ENCODE results near the gene BCL2A1. TPM values are rescaled to one million over a fixed set of nuclear protein-coding genes. Genes with fewer than 3 reads are reported as not detected.
"Not testable (repeated sequence)": the region's sequence is repeated elsewhere in the genome, so short reads cannot be mapped to it uniquely, and the experiment has no call there.

BCL2A1 gene
- total RNA-seq, 1 donor from 2014 or later, result 0.26 TPM

DNA sequence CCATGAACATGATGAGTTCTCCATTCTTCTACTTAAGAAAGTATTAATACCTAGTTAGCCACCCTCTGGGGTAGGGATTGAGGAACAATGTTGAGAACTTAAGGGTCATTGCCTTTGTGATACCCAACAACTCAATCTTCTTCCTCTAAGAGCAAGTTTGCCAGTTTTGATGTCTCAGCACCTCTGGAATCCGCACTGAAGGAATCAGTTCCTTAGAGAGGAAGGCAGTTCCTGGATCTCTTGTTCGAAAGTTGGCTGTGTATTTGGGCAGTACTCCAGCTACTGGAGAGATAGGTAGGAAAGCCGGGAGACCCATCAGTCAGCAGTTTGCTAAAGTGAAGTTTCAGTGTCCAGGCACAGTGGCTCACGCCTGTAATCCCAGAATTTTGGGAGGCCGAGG is 38.5 kb downstream of the BCL2A1 start:
- TF ChIP-seq, protein P1, sequence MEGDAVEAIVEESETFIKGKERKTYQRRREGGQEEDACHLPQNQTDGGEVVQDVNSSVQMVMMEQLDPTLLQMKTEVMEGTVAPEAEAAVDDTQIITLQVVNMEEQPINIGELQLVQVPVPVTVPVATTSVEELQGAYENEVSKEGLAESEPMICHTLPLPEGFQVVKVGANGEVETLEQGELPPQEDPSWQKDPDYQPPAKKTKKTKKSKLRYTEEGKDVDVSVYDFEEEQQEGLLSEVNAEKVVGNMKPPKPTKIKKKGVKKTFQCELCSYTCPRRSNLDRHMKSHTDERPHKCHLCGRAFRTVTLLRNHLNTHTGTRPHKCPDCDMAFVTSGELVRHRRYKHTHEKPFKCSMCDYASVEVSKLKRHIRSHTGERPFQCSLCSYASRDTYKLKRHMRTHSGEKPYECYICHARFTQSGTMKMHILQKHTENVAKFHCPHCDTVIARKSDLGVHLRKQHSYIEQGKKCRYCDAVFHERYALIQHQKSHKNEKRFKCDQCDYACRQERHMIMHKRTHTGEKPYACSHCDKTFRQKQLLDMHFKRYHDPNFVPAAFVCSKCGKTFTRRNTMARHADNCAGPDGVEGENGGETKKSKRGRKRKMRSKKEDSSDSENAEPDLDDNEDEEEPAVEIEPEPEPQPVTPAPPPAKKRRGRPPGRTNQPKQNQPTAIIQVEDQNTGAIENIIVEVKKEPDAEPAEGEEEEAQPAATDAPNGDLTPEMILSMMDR (IDR thresholded peaks at IDR 0.05; ENCODE audit: insufficient read depth, low read length, severe bottlenecking), result no peak
- Histone ChIP-seq H3K4me3 (ENCODE audit: low read depth, low read length) (no peak overlapping the region), H3K27me3 (ENCODE audit: control insufficient read depth, insufficient read depth, low read length) (no peaks in the 10 kb centered on the region), H3K36me3 (ENCODE audit: control insufficient read depth, insufficient read depth, low read length) (no peaks in the 10 kb centered on the region)
- no peak for FAIRE-seq
- DNase-seq (ENCODE audit: low read depth), result no peak

DNA sequence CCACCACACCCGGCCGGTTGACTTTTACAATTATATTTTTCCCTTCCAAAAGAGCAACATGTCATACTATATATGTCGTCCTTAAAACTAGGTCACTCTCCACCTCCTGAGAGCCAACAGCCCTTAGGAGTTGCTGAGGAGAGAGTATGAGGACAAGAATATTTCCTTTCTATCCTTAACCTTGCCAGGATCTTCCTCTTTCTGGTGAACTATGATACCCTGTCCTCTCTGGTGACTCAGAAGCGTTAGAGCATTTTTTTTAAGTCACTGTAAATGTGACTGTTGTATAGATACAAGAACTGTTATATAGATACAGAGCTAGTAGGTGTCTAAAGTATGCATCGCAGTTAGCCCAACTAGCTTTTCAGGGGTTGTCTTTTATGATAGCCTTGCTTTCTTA is 40.5 kb downstream of the BCL2A1 start:
- H3K27me3 ChIP-seq (ENCODE audit: control insufficient read depth, insufficient read depth, low read length), result no peaks in the 10 kb centered on the region
- DNase-seq (ENCODE audit: low read depth) (no peak), FAIRE-seq (no peak)
- TF ChIP-seq, protein P1 (IDR thresholded peaks at IDR 0.05; ENCODE audit: insufficient read depth, low read length, severe bottlenecking), result no peak
- H3K4me3 ChIP-seq (ENCODE audit: low read depth, low read length), result no peak overlapping the region
- H3K36me3 ChIP-seq (ENCODE audit: control insufficient read depth, insufficient read depth, low read length), result no peaks in the 10 kb centered on the region

DNA sequence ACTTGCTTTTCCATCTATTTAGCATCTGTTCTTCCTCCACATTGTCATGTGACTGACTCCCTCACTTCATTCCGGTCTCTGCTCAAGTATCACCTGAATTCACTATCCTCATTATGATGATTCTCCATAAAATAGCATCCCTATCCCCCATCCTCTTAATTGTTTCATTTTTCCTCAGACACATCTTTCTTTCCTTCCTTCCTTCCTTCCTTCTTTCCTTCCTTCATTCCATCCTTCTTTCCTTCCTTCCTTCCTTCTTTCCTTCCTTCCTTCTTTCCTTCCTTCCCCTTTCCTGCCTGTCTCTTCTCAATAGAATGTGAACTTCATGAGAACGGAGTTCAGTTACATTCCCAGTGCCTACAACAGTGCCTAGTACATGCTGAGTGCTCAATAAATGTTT is 41.6 kb downstream of the BCL2A1 start:
- TF ChIP-seq, protein P1 (IDR thresholded peaks at IDR 0.05; ENCODE audit: insufficient read depth, low read length, severe bottlenecking), result no peak
- FAIRE-seq (no peak), DNase-seq (ENCODE audit: low read depth) (no peak)
- Histone ChIP-seq H3K36me3 (ENCODE audit: control insufficient read depth, insufficient read depth, low read length) (no peaks in the 10 kb centered on the region), H3K27me3 (ENCODE audit: control insufficient read depth, insufficient read depth, low read length) (no peaks in the 10 kb centered on the region), H3K4me3 (ENCODE audit: low read depth, low read length) (no peak overlapping the region)

DNA sequence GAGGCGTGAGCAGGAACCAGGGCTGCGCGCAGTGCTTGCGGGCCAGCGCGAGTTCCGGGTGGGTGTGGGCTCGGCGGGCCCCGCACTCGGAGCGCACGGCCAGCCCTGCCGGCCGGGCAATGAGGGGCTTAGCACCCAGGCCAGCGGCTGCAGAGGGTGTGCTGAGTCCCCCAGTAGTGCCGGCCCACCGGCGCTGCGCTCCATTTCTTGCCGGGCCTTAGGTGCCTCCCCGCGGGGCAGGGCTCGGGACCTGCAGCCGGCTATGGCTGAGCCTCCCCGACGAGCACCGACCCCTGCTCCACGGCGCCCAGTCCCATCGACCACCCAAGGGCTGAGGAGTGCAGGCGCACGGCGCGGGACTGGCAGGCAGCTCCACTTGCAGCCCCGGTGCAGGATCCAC is 44.9 kb downstream of the BCL2A1 start:
- not testable (repeated sequence) for FAIRE-seq; H3K36me3 ChIP-seq (ENCODE audit: control insufficient read depth, insufficient read depth, low read length); DNase-seq (ENCODE audit: low read depth); H3K4me3 ChIP-seq (ENCODE audit: low read depth, low read length); H3K27me3 ChIP-seq (ENCODE audit: control insufficient read depth, insufficient read depth, low read length)

DNA sequence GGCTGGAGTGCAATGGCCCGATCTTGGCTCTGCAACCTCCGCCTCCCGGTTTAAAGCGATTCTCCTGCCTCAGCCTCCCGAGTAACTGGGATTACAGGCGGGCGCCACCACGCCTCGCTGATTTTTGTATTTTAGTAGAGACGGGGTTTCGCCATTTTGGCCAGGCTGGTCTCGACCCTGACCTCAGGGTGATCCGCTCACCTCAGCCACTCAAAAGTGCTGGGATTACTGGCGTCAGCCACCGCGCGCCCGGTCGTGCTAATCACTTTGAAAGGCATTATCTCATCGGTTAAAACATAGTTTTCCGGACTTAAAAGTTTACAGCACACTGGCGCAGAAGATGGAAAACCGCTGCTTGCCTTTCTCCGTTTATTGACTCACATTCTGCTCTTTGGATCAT is 46.6 kb downstream of the BCL2A1 start:
- TF ChIP-seq, protein P1 (IDR thresholded peaks at IDR 0.05; ENCODE audit: insufficient read depth, low read length, severe bottlenecking), result no peak
- peak overlapping the region; percentile 90 for H3K4me3 ChIP-seq (ENCODE audit: low read depth, low read length)
- FAIRE-seq, result no peak
- no peak for DNase-seq (ENCODE audit: low read depth)
- no peaks in the 10 kb centered on the region for H3K27me3 ChIP-seq (ENCODE audit: control insufficient read depth, insufficient read depth, low read length)
- H3K36me3 ChIP-seq (ENCODE audit: control insufficient read depth, insufficient read depth, low read length), result peaks cover 2% of the 10 kb centered on the region

DNA sequence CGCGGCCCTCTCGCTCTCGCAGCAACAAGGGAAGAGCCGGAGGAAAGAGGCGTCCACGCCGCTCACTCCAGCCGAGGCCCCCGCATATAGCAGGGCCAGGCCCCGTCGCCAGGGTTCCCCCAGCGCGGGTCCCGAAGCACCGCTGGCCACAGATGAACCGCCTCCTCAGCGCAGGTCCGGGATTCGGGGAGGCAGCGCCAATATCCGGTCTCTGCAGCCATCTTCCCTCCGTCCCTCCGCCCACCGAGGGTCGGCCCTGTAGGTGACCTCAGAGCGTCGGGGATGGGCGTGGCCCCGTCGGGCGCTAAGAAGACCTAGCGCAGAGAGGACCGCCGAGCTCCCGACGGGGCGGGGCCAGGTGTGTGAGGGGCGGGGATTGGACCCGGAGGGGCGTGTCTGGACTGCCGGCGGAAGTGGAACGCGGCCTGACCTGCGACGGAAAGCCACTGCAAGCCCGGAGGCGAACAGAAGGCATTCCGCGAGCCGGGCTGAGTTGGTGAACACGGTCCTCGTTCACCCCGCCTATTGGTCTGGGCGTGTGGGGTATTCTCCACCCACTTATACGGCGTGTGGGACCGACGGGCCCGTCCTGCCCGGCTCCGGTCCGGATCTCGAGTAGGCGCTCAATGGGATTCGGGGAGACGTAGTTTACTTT is 47.4 kb downstream of the BCL2A1 start:
- DNase-seq (ENCODE audit: low read depth), result peak; percentile 94
- no peak for FAIRE-seq
- TF ChIP-seq, protein P1 (IDR thresholded peaks at IDR 0.05; ENCODE audit: insufficient read depth, low read length, severe bottlenecking), result no peak

More for the DNA sequence above, 47.4 kb downstream of the BCL2A1 start:
- H3K36me3 ChIP-seq (ENCODE audit: control insufficient read depth, insufficient read depth, low read length), result peaks cover 3% of the 10 kb centered on the region
- peak overlapping the region; percentile 90 for H3K4me3 ChIP-seq (ENCODE audit: low read depth, low read length)
- no peaks in the 10 kb centered on the region for H3K27me3 ChIP-seq (ENCODE audit: control insufficient read depth, insufficient read depth, low read length)

Measured in bronchial epithelial cell (primary cell).